Muscle of leg (tissue), 11 donors: ENCODE data around the gene ZNF385A. TPM values are rescaled to one million over a fixed set of nuclear protein-coding genes. Genes with fewer than 3 reads are reported as not detected.

Source experiments
- DNase-seq: peaks from one replicate; pipeline ENCODE4 v3.0.0; 2013
- H3K27ac ChIP-seq: one replicate; pipeline ENCODE4 v1.5.1; 2013; ENCODE audit warnings: mild to moderate bottlenecking, low read length, control low read depth
- H3K27me3 ChIP-seq: one replicate; pipeline ENCODE4 v1.6.1; 2013; ENCODE audit warnings: low read length; ENCODE audit not compliant: control insufficient read depth, insufficient read depth
- H3K36me3 ChIP-seq: one replicate; pipeline ENCODE4 v1.6.1; 2013; ENCODE audit warnings: low read length; ENCODE audit not compliant: control insufficient read depth, insufficient read depth
- H3K4me1 ChIP-seq: one replicate; pipeline ENCODE4 v1.6.1; 2013; ENCODE audit warnings: low read length; ENCODE audit not compliant: control insufficient read depth, insufficient read depth
- H3K4me3 ChIP-seq: one replicate; pipeline ENCODE4 v1.5.1; 2013; ENCODE audit warnings: low read length, control low read depth
- H3K9me3 ChIP-seq: replicated peaks from 2 replicates; pipeline ENCODE4 v1.6.1; 2013; ENCODE audit warnings: low read depth, low read length; ENCODE audit not compliant: control insufficient read depth
- WGBS: methylation state at CpG from one replicate; pipeline ENCODE4 v1.1.5; 2013; ENCODE audit warnings: missing lambda C conversion rate; ENCODE audit not compliant: insufficient coverage; 5-methylcytosine and 5-hydroxymethylcytosine counted together
- polyA plus RNA-seq, 8 donors: library from polyadenylated mRNA; unstranded; fragments of 120-200 nt; gene quantifications; one replicate each; pipeline versions ENCODE4 v1.2.1 to v1.2.3, GENCODE V29; 2013; ENCODE audit warnings: inconsistent platforms in 1 of 8, low replicate concordance in 1 of 8; ENCODE audit not compliant: insufficient read length in 8 of 8, insufficient read depth in 1 of 8
- total RNA-seq: library from RNA; stranded (reverse); fragments of 120-200 nt; gene quantifications from one replicate; pipeline ENCODE4 v1.2.4, GENCODE V29; 2013

ZNF385A gene
- total and polyA plus RNA-seq, 9 donors: 2.7 to 23.8 (median 13.0) TPM

- H3K4me3 ChIP-seq: peak overlapping the region; percentile 3
- H3K36me3 ChIP-seq: no peaks in the 10 kb centered on the region
- H3K27me3 ChIP-seq: no peaks in the 10 kb centered on the region
- H3K27ac ChIP-seq: peak overlapping the region; percentile 65
- H3K9me3 ChIP-seq: no peaks in the 10 kb centered on the region
- peaks cover 49% of the 10 kb centered on the region for H3K4me1 ChIP-seq
- DNase-seq: no peak
- 31% methylated on average over 9 of the region's 10 CpGs for WGBS
Observed at GRCh38 chr12:54385251-54385914, 850 bp upstream of the ZNF385A start.

DNA sequence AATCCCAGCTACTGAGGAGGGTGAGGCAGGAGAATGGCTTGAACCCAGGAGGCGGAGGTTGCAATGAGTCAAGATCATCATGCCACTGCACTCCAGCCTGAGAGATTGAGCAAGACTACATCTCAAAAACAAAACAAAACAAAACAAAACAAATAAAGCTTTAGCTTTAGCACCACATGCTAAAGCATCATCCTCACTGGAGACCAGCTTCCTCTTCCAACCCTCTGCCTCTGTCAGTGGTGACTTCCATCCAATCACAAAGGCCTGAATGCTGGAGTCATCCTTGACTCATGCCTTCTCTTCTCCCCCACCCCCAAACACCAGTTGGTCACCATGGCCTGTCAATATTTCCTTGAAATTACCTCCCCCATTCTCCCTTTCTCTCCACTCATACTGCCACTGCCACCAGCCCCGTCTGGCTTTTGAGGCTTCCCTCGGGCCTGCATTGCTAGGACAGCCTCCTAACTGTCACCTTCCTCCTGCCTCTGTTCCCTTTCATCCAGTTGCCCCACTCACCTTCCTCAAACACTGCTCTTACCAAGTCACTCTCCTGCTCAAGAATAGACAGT, 1.4 kb downstream of the ZNF385A start:
- Histone ChIP-seq H3K4me1 (peaks cover 49% of the 10 kb centered on the region), H3K36me3 (no peaks in the 10 kb centered on the region), H3K9me3 (no peaks in the 10 kb centered on the region), H3K27ac (peak overlapping the region; percentile 3), H3K4me3 (no peak overlapping the region), H3K27me3 (no peaks in the 10 kb centered on the region)
- WGBS: 79% methylated on average over 2 of the region's 3 CpGs
- no peak for DNase-seq

DNA sequence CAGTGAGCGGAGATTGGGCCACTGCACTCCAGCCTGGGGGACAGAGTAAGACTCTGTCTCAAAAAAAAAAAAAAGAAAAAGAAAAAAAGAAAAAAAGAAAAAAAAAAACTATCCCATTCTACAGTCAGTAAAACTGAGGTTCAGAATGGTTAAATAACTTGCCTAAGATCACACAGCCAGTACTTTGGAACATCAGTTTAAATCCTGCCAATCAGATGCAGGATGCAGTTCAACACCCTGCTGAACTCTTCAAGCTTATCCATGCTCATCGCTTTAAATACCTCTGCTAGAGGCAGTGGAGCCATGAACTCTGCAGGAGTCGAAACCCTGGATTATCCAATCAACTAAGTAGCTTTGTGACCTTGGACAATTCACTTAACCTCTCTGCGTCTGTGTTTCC, 3.4 kb downstream of the ZNF385A start:
- Histone ChIP-seq H3K4me3 (no peak overlapping the region), H3K36me3 (no peaks in the 10 kb centered on the region), H3K4me1 (peaks cover 50% of the 10 kb centered on the region), H3K27ac (no peak overlapping the region), H3K27me3 (no peaks in the 10 kb centered on the region), H3K9me3 (no peaks in the 10 kb centered on the region)
- WGBS: no CpG with 5 or more reads among the region's 4 CpGs
- no peak for DNase-seq

DNA sequence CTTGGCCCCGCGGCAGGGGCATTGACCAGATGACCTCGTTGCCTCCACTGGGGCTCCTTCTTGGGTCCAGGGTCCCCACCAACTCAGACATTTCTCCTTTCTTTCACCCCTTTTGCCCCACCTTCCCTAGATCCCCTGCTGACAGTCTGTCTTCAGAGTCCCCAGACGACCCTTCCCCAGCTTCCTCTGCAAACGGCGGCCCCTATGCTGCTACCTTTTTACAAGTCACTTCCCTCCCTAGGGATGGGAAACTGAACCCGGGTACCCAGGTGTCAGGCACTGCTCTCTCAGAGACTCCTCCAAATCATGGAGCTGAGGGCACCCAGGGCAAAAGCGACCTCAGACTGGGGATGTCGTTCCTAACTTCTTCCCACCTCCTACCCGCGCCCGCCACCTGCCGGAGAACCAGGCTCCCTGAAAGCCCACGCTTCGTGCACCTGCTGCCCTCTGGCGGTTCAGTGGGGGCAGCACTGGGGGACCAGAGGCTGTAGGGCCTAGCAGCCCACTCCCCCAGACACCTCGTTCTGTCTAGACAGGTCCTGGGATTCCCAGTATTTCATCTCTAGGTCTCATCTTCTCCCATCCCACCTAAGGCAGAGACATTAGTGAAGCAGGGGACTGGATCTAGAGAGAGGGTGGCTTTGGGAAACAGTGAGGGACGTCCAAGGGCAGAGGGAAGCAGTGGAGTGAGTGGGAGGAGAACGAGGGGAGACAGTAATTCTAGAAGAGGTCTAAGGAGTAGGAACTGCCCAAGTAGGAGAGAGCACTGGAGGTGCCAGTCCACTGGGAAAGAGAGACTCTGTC, 4.9 kb downstream of the ZNF385A start:
- peak; percentile 94 for DNase-seq
- peak overlapping the region; percentile 80 for H3K27ac ChIP-seq
- peak overlapping the region; percentile 52 for H3K4me3 ChIP-seq
- H3K27me3 ChIP-seq: no peaks in the 10 kb centered on the region
- WGBS: 14% methylated on average over 8 of the region's 19 CpGs
- no peaks in the 10 kb centered on the region for H3K9me3 ChIP-seq
- H3K36me3 ChIP-seq: no peaks in the 10 kb centered on the region
- H3K4me1 ChIP-seq: peaks cover 51% of the 10 kb centered on the region

DNA sequence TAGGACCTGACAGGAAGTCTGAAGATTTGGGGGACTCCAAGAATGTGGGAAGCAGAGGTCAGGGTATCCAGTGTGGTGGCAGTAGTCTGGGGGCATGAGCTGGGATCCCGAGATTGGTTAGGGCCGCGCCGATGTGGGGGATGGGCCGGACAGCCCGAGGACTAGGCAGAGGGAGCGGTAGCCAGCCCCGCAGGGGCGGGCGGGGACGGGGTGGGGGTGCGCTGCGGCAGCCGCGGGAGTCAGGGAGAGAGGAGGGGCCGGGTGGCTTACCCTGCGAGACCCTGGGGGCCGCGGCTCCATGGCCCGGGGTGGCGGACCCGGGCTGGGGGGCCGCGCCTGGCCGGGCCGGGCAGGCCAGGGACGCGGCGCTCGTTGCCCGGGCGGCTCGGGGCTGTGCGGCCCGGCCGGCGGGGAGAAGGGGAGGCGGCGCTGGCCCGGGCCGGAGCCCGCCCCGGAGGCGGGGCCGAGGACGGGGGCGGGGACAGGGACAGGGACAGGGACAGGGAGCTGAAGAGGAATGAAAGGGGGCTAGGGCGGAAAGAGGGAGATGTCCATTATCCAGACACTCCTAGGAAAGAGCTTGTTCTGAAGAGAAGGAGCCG, 5.6 kb downstream of the ZNF385A start:
- Histone ChIP-seq H3K27ac (peak overlapping the region; percentile 80), H3K4me1 (peaks cover 53% of the 10 kb centered on the region), H3K27me3 (no peaks in the 10 kb centered on the region), H3K9me3 (no peaks in the 10 kb centered on the region), H3K36me3 (peaks cover 4% of the 10 kb centered on the region), H3K4me3 (peak overlapping the region; percentile 52)
- DNase-seq: peak; percentile 88
- 4% methylated on average over 36 of the region's 49 CpGs for WGBS

GRCh38 chr12:54377797-54378515, 6.6 kb downstream of the ZNF385A start:
- H3K36me3 ChIP-seq: peaks cover 11% of the 10 kb centered on the region
- H3K4me3 ChIP-seq: peak overlapping the region; percentile 29
- H3K9me3 ChIP-seq: no peaks in the 10 kb centered on the region
- H3K27ac ChIP-seq: peak overlapping the region; percentile 13
- peaks cover 62% of the 10 kb centered on the region for H3K4me1 ChIP-seq
- DNase-seq: no peak
- no CpG with 5 or more reads among the region's 6 CpGs for WGBS
- H3K27me3 ChIP-seq: no peaks in the 10 kb centered on the region

DNA sequence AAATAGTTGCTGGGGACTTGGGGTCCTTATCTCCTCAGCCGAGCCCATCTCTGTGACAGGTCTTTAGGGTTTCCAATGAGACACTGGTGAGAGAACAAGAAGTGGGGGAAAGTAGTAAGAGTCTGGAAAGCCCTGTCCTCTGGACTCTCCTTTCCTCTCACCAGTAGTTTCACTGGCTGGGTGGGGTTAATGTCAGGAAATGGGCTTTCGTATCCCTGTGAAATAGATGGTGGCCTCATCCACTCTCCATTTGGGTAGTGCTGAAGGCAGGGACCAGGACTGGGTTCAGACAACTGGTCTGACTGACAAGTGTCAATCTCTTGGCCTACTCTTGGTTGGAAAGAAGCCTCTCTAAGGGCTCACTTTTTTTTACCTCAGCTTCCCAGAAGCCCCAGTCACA, 7.5 kb downstream of the ZNF385A start:
- peaks cover 14% of the 10 kb centered on the region for H3K36me3 ChIP-seq
- DNase-seq: no peak
- H3K9me3 ChIP-seq: no peaks in the 10 kb centered on the region
- peaks cover 70% of the 10 kb centered on the region for H3K4me1 ChIP-seq
- H3K4me3 ChIP-seq: no peak overlapping the region
- peak overlapping the region; percentile 62 for H3K27ac ChIP-seq
- no peaks in the 10 kb centered on the region for H3K27me3 ChIP-seq
- WGBS: 57% methylated on average over 1 of the region's 2 CpGs

DNA sequence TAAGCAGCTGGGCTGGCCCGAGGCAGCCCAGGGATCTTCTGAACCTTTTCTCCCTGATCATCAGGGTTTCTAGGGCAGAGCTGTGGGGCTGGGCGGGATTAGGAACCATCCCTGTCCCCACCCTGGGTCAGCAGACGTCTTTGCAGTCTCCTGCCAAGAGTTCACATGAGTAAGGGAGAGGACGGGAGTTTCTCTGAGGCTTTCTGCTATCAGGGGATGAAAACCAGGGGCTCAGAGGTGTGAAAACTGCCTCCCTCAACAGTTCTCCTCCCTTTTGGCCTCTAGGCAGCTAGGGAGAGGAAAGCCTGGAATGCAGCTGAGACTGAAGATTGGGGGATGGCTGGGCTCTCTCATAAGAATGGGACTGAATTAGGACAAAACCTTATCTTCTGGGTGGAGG, 7.9 kb downstream of the ZNF385A start:
- DNase-seq: peak; percentile 69
- WGBS: 44% methylated on average over 1 of the region's 4 CpGs
- H3K9me3 ChIP-seq: no peaks in the 10 kb centered on the region
- H3K4me3 ChIP-seq: no peak overlapping the region
- no peaks in the 10 kb centered on the region for H3K27me3 ChIP-seq
- peaks cover 74% of the 10 kb centered on the region for H3K4me1 ChIP-seq
- H3K27ac ChIP-seq: peak overlapping the region; percentile 62
- H3K36me3 ChIP-seq: peaks cover 17% of the 10 kb centered on the region

GRCh38 chr12:54375259-54375579, 9.3 kb downstream of the ZNF385A start:
- Histone ChIP-seq H3K4me1 (peaks cover 87% of the 10 kb centered on the region), H3K27ac (peak overlapping the region; percentile 70), H3K36me3 (peaks cover 20% of the 10 kb centered on the region), H3K27me3 (no peaks in the 10 kb centered on the region), H3K9me3 (no peaks in the 10 kb centered on the region), H3K4me3 (no peak overlapping the region)
- 20% methylated on average over 1 of the region's 2 CpGs for WGBS
- DNase-seq: no peak
